Measurements from ENCODE around the gene TLR9.

TLR9 gene

GRCh38 chr3:52237006-52237656 lies 11.7 kb upstream of the TLR9 start:
- in situ Hi-C loops (cut with HindIII; ENCODE audit: low sequenced_read_pairs) = no loop called here
- H3K4me3 ChIP-seq (ENCODE audit: low read depth, low read length) = peak overlapping the region; percentile 36

DNA sequence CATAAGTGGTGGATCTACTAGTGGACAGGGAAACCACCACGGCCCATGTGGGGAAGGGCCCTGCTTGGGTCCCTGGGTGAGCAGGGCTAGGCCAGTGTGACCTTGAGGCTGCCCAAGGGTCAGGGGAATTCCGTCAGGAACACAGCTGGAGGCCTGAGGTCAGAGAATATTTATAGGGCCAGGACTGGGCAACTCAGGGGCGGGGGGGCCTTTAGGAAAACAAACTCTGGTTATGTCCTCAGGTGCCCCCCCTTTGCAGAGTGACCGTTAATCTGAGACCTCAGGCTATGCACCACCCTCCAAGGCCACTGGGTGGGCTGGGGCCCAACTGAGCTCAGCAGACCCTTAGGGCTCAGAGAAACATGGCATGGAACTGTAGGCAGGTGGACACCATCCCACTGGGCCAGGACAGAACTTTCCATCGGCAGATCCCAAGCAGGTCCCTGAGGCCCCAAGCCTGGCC lies 11.0 kb upstream of the TLR9 start:
- no peak overlapping the region for H3K4me3 ChIP-seq (ENCODE audit: low read depth, low read length)
- in situ Hi-C loops (cut with HindIII; ENCODE audit: low sequenced_read_pairs) = no loop called here
- DNase-seq (ENCODE audit: low read depth, low spot score) = no peak
- no peak for TF ChIP-seq CTCF (IDR thresholded peaks at IDR 0.05; ENCODE audit: low read depth, low read length)

More at GRCh38 chr3:52237006-52237656, 11.7 kb upstream of the TLR9 start:
- no peak for TF ChIP-seq CTCF (IDR thresholded peaks at IDR 0.05; ENCODE audit: low read depth, low read length)
- no peak for DNase-seq (ENCODE audit: low read depth, low spot score)

DNA sequence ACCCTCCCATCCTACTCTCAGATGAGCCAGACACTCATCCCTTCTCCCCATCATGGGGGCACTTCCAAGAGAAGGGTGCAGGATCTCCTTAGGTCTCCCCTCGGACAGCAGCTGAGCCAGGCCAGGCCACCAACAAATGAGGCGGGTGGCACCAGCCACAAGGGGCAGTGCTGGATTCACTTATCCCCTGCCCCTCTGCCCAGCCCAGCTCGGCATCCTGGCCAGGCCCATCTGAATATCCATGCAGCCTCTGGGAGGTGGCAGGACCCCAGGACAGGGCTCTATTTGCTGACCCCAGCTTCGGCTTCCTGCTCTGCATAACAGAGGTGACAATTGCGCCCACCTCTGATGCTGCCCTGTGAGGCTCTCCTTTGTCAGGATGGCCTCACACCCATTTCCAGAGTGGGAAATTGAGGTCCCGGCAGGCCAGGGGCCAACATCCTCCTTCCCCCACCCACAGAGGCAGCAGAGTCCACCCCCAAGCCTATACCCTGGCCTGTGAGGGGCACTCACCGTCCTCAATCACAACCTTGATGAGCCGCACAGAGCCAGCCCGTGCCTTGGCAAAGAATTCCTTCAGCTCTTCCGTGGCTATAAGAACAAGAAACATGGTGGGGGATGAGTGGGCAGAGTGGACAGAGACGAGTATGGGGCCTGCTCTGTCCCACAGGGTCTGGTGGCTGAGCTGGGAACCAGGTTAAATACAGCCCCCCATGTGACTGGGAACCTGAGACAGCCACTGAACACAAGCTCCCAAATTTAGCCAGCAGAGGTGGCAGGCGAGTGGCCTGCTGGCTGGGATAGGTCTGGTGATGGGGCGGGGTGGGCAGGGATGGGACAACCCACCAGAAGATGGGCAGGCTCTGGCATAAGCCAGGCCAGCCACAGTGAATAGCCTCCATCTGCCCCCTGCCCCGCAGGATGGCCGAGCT lies 9.3 kb upstream of the TLR9 start:
- no peak overlapping the region for H3K4me3 ChIP-seq (ENCODE audit: low read depth, low read length)
- no peak for TF ChIP-seq CTCF (IDR thresholded peaks at IDR 0.05; ENCODE audit: low read depth, low read length)
- no peak for DNase-seq (ENCODE audit: low read depth, low spot score)
- in situ Hi-C loops (cut with HindIII; ENCODE audit: low sequenced_read_pairs) = no loop called here

- TF ChIP-seq CTCF (IDR thresholded peaks at IDR 0.05; ENCODE audit: low read depth, low read length) = no peak
- in situ Hi-C loops (cut with HindIII; ENCODE audit: low sequenced_read_pairs) = no loop called here
- no peak for DNase-seq (ENCODE audit: low read depth, low spot score)
- H3K4me3 ChIP-seq (ENCODE audit: low read depth, low read length) = no peak overlapping the region
Measured at GRCh38 chr3:52233968-52234367, 8.5 kb upstream of the TLR9 start.

DNA sequence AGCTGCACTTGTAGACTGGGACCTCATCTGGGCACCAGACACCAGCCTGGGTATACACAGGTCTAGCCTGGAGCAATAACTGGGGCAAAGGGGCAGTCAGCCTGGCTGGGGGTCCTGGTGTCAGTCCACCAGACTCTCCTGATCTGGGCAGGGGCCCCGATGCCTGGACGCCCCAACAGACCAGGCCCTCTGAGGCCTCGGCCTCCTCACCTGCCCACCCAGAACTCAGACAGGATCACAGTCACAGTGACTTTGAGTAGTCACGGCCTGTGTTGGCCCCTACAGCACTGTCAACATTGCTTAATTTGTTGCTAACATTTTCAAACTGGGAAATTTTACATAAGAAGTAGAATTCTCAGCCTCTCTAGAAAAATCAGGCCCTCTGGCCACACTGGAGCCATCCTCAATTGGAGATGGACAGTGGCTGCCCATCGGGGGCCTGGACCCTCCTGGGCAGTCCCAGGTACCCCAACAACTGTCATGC lies 7.7 kb upstream of the TLR9 start:
- no peak for TF ChIP-seq CTCF (IDR thresholded peaks at IDR 0.05; ENCODE audit: low read depth, low read length)
- DNase-seq (ENCODE audit: low read depth, low spot score) = no peak
- in situ Hi-C loops (cut with HindIII; ENCODE audit: low sequenced_read_pairs) = no loop called here

GRCh38 chr3:52232279-52233107 lies 7.0 kb upstream of the TLR9 start:
- in situ Hi-C loops (cut with HindIII; ENCODE audit: low sequenced_read_pairs) = no loop called here
- peak; percentile 23 for TF ChIP-seq CTCF (IDR thresholded peaks at IDR 0.05; ENCODE audit: low read depth, low read length)
- H3K4me3 ChIP-seq (ENCODE audit: low read depth, low read length) = no peak overlapping the region
- no peak for DNase-seq (ENCODE audit: low read depth, low spot score)

More for the DNA sequence above, 7.7 kb upstream of the TLR9 start:
- no peak overlapping the region for H3K4me3 ChIP-seq (ENCODE audit: low read depth, low read length)

All from astrocyte of the spinal cord (primary cell).